ENCODE measurements around the gene ZNF646.

DNA sequence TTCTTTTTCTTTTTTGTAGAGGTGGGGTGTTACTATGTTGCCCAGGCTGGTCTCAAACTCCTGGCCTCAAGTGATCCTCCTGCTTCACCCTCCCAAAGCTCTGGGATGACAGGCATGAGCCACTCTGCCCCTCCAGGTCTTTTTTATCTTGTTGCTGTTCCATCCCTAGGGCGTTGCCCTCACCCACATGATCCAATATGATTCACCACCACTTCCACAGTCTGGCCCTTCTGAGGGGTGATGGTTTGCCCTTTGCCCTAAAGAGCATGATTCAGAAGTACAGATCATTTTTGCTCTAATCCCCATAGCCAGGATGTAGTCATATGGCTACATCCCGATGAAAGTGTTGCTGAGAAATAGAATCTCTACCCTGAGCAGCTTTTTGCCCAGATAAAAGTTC is 22.1 kb upstream of the ZNF646 start:
- TF ChIP-seq, protein P1, sequence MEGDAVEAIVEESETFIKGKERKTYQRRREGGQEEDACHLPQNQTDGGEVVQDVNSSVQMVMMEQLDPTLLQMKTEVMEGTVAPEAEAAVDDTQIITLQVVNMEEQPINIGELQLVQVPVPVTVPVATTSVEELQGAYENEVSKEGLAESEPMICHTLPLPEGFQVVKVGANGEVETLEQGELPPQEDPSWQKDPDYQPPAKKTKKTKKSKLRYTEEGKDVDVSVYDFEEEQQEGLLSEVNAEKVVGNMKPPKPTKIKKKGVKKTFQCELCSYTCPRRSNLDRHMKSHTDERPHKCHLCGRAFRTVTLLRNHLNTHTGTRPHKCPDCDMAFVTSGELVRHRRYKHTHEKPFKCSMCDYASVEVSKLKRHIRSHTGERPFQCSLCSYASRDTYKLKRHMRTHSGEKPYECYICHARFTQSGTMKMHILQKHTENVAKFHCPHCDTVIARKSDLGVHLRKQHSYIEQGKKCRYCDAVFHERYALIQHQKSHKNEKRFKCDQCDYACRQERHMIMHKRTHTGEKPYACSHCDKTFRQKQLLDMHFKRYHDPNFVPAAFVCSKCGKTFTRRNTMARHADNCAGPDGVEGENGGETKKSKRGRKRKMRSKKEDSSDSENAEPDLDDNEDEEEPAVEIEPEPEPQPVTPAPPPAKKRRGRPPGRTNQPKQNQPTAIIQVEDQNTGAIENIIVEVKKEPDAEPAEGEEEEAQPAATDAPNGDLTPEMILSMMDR (IDR thresholded peaks at IDR 0.05; ENCODE audit: insufficient read depth, low read depth, low read length), result no peak
- no peak for TF ChIP-seq EZH2 (IDR thresholded peaks at IDR 0.05; ENCODE audit: insufficient read depth, low read length)
